H7 (cell line): Measurements from ENCODE around the gene NXT2. TPM values are rescaled to one million over a fixed set of nuclear protein-coding genes. Genes with fewer than 3 reads are reported as not detected.
"Not testable (repeated sequence)": the region's sequence is repeated elsewhere in the genome, so short reads cannot be mapped to it uniquely, and the experiment has no call there.

Source experiments
- DNase-seq: peaks from one replicate; pipeline ENCODE4 v3.0.0; 2012
- H3K27me3 ChIP-seq: 2 replicates; pipeline ENCODE4 v1.6.0; 2011; ENCODE audit warnings: mild to moderate bottlenecking, low read length; ENCODE audit not compliant: control insufficient read depth, insufficient read depth
- H3K36me3 ChIP-seq: replicated peaks from 2 replicates; pipeline ENCODE4 v1.5.1; 2011; ENCODE audit warnings: low read length; ENCODE audit not compliant: control insufficient read depth, insufficient read depth
- H3K4me3 ChIP-seq: 2 replicates; pipeline ENCODE4 v1.5.1; 2011; ENCODE audit warnings: low read depth, mild to moderate bottlenecking, control low read depth, low read length, moderate library complexity; ENCODE audit not compliant: insufficient read depth
- total RNA-seq: library from RNA; depleted of rRNA; stranded (reverse); fragments of >200 nt; shearing (Covaris generic); gene quantifications from 2 replicates; pipeline ENCODE4 v1.2.3, GENCODE V29; 2014; rRNA removed

The NXT2 gene
- 28.6 and 30.8 TPM in 2 replicates for total RNA-seq

- Histone ChIP-seq H3K27me3 (peaks cover 2% of the 10 kb centered on the region; the same call in 1 of the 2 replicates), H3K4me3 (peak within 1 kb of the TSS; percentile 63), H3K36me3 (no peaks in the 10 kb centered on the region)
- DNase-seq: peak; percentile 93
These were observed at the start of gene NXT2 for GRCh38 chrX:109536439-109537323. Gene NXT2, plus strand, starts transcription at chrX:109536844. Its CDS starts 163 bp downstream, at chrX:109537007.

- no peak for DNase-seq
- H3K4me3 ChIP-seq: no peak overlapping the region
- no peaks in the 10 kb centered on the region for H3K27me3 ChIP-seq
These were observed 49.0 kb upstream of the NXT2 start for GRCh38 chrX:109487640-109488039.

GRCh38 chrX:109489174-109489573 lies 47.5 kb upstream of the NXT2 start:
- Histone ChIP-seq H3K27me3 (no peaks in the 10 kb centered on the region), H3K4me3 (no peak overlapping the region)
- no peak for DNase-seq

More at GRCh38 chrX:109487640-109488039, 49.0 kb upstream of the NXT2 start:
- H3K36me3 ChIP-seq: no peaks in the 10 kb centered on the region

GRCh38 chrX:109498434-109498833 lies 38.2 kb upstream of the NXT2 start:
- DNase-seq: no peak

More at GRCh38 chrX:109489174-109489573, 47.5 kb upstream of the NXT2 start:
- H3K36me3 ChIP-seq: no peaks in the 10 kb centered on the region

GRCh38 chrX:109501176-109501575 lies 35.5 kb upstream of the NXT2 start:
- no peak overlapping the region for H3K4me3 ChIP-seq
- no peak for DNase-seq

More at GRCh38 chrX:109498434-109498833, 38.2 kb upstream of the NXT2 start:
- no peaks in the 10 kb centered on the region for H3K36me3 ChIP-seq
- H3K27me3 ChIP-seq: no peaks in the 10 kb centered on the region
- H3K4me3 ChIP-seq: no peak overlapping the region

GRCh38 chrX:109508915-109509314 lies 27.7 kb upstream of the NXT2 start:
- DNase-seq: no peak
- no peaks in the 10 kb centered on the region for H3K36me3 ChIP-seq
- no peaks in the 10 kb centered on the region; the same call in 1 of the 2 replicates for H3K27me3 ChIP-seq
- no peak overlapping the region for H3K4me3 ChIP-seq

More at GRCh38 chrX:109501176-109501575, 35.5 kb upstream of the NXT2 start:
- Histone ChIP-seq H3K27me3 (no peaks in the 10 kb centered on the region), H3K36me3 (no peaks in the 10 kb centered on the region)

- no peak for DNase-seq
- no peak overlapping the region for H3K4me3 ChIP-seq
- no peaks in the 10 kb centered on the region; the same call in 1 of the 2 replicates for H3K27me3 ChIP-seq
- no peaks in the 10 kb centered on the region for H3K36me3 ChIP-seq
These were observed 25.5 kb upstream of the NXT2 start for GRCh38 chrX:109511113-109511512.

GRCh38 chrX:109519001-109519400 lies 17.6 kb upstream of the NXT2 start:
- Histone ChIP-seq H3K4me3 (no peak overlapping the region), H3K27me3 (no peaks in the 10 kb centered on the region), H3K36me3 (no peaks in the 10 kb centered on the region)
- DNase-seq: no peak

- no peak for DNase-seq
- no peaks in the 10 kb centered on the region for H3K36me3 ChIP-seq
- no peak overlapping the region for H3K4me3 ChIP-seq
- H3K27me3 ChIP-seq: peaks cover 2% of the 10 kb centered on the region; the same call in 1 of the 2 replicates
These were observed 3.6 kb upstream of the NXT2 start for GRCh38 chrX:109533005-109533404.

GRCh38 chrX:109533631-109534030 lies 3.0 kb upstream of the NXT2 start:
- Histone ChIP-seq H3K27me3 (peaks cover 2% of the 10 kb centered on the region; the same call in 1 of the 2 replicates), H3K36me3 (no peaks in the 10 kb centered on the region), H3K4me3 (no peak overlapping the region)
- DNase-seq: no peak

GRCh38 chrX:109534933-109535332 lies 1.7 kb upstream of the NXT2 start:
- Histone ChIP-seq H3K4me3 (no peak overlapping the region), H3K36me3 (no peaks in the 10 kb centered on the region), H3K27me3 (peaks cover 2% of the 10 kb centered on the region; the same call in 1 of the 2 replicates)
- no peak for DNase-seq

GRCh38 chrX:109535578-109535977 lies 1.1 kb upstream of the NXT2 start:
- DNase-seq: no peak
- H3K27me3 ChIP-seq: peaks cover 2% of the 10 kb centered on the region; the same call in 1 of the 2 replicates
- H3K4me3 ChIP-seq: no peak overlapping the region
- H3K36me3 ChIP-seq: no peaks in the 10 kb centered on the region

GRCh38 chrX:109537324-109537665 lies 651 bp downstream of the NXT2 start:
- H3K27me3 ChIP-seq: peaks cover 2% of the 10 kb centered on the region; the same call in 1 of the 2 replicates
- no peak for DNase-seq
- no peaks in the 10 kb centered on the region for H3K36me3 ChIP-seq
- H3K4me3 ChIP-seq: peak overlapping the region; percentile 63

GRCh38 chrX:109539007-109539406 lies 2.4 kb downstream of the NXT2 start:
- not testable (repeated sequence) for DNase-seq, H3K36me3 ChIP-seq, H3K4me3 ChIP-seq, H3K27me3 ChIP-seq

- no peak overlapping the region for H3K4me3 ChIP-seq
- no peak for DNase-seq
- no peaks in the 10 kb centered on the region for H3K36me3 ChIP-seq
- no peaks in the 10 kb centered on the region for H3K27me3 ChIP-seq
These were observed 17.2 kb downstream of the NXT2 start for GRCh38 chrX:109553862-109554261.
